Panc1 (cell line): ENCODE measurements around the gene AIFM1. TPM values are rescaled to one million over a fixed set of nuclear protein-coding genes. Genes with fewer than 3 reads are reported as not detected.

ENCODE experiments used
- ATAC-seq: fragments of 200-7000 bp; cut with Tn5 transposase; 2 replicates; pipeline ENCODE4 v1.9.1; 2020; ENCODE audit warnings: mild to moderate bottlenecking, moderate library complexity
- BruUV-seq: library from RNA; stranded (reverse); fragments of 400-500 nt; replicated peaks from 2 replicates; lab custom pipeline; 2021; lab: Mats Ljungman, UMichigan
- CTCF ChIA-PET: fragments of 300-600 bp; sonication (Branson Sonifier 250); formaldehyde crosslinking; loops from one replicate; lab custom pipeline; 2022; ENCODE audit warnings: antibody characterized with exemption; lab: Charles Lee
- POLR2A ChIA-PET: fragments of 300-600 bp; sonication (Branson Sonifier 250); formaldehyde crosslinking; loops from one replicate; lab custom pipeline; 2022; ENCODE audit warnings: antibody characterized with exemption; lab: Charles Lee
- DNase-seq: peaks from one replicate; pipeline ENCODE4 v3.0.0-alpha.2; 2010; ENCODE audit warnings: low read depth, low spot score
- H3K27ac ChIP-seq: 2 replicates; pipeline ENCODE4 v1.5.1; 2011; ENCODE audit warnings: mild to moderate bottlenecking, low read length, inconsistent platforms
- H3K27me3 ChIP-seq: fragments of 200-500 bp; sonication (Bioruptor generic); 2 replicates; pipeline ENCODE4 v1.6.0; 2014; ENCODE audit warnings: low read length, inconsistent platforms; ENCODE audit not compliant: control insufficient read depth, insufficient read depth
- H3K36me3 ChIP-seq: fragments of 200-500 bp; sonication (Bioruptor generic); 2 replicates; pipeline ENCODE4 v1.5.1; 2014; ENCODE audit warnings: inconsistent platforms, mild to moderate bottlenecking, low read length, moderate library complexity; ENCODE audit not compliant: control insufficient read depth, insufficient read depth
- H3K4me1 ChIP-seq: 2 replicates; pipeline ENCODE4 v1.5.1; 2011; ENCODE audit warnings: inconsistent platforms, mild to moderate bottlenecking, low read length, moderate library complexity; ENCODE audit not compliant: control insufficient read depth, insufficient read depth
- H3K4me3 ChIP-seq, 2 experiments: 2 replicates each; pipeline ENCODE4 v1.5.1; 2011 to 2012; ENCODE audit warnings: low read depth in 2 of 2, low read length in 2 of 2, mild to moderate bottlenecking in 2 of 2, inconsistent platforms in 1 of 2, moderate library complexity in 1 of 2
- H3K9me3 ChIP-seq: fragments of 200-500 bp; sonication (Bioruptor generic); 2 replicates; pipeline ENCODE4 v1.5.1; 2014; ENCODE audit warnings: low read depth, mild to moderate bottlenecking, inconsistent platforms, low read length, moderate library complexity; ENCODE audit not compliant: control insufficient read depth, insufficient read depth
- CTCF ChIP-seq: fragments of 450-650 bp; IDR thresholded peaks from 2 replicates; pipeline ENCODE4 v1.5.1; 2017; ENCODE audit warnings: mild to moderate bottlenecking
- POLR2AphosphoS5 ChIP-seq: IDR thresholded peaks from 2 replicates; pipeline ENCODE4 v1.6.1; 2012; ENCODE audit warnings: mild to moderate bottlenecking, low read depth, low read length, moderate library complexity
- REST ChIP-seq, 2 experiments: IDR thresholded peaks; 2 replicates each; pipeline ENCODE4 v1.6.1; 2011 to 2012; ENCODE audit warnings: low read depth in 2 of 2, control low read depth in 1 of 2, low read length in 1 of 2, mild to moderate bottlenecking in 1 of 2, moderate library complexity in 1 of 2; ENCODE audit not compliant: insufficient read depth in 1 of 2
- SIN3A ChIP-seq: IDR thresholded peaks from 2 replicates; pipeline ENCODE4 v1.6.1; 2012; ENCODE audit warnings: low read depth, mild to moderate bottlenecking, low read length, moderate library complexity, borderline replicate concordance; ENCODE audit not compliant: insufficient read depth
- TCF7L2 ChIP-seq: IDR thresholded peaks from 2 replicates; pipeline ENCODE4 v1.6.1; 2011; ENCODE audit warnings: mild to moderate bottlenecking, low read depth, low read length, inconsistent platforms
- in situ Hi-C: cut with HindIII; loops from 2 replicates; pipeline ENCODE4 v1.10.0; 2016; ENCODE audit warnings: low sequenced_read_pairs, low pct_unique_long_range_greater_than_20kb
- intact Hi-C: fragments of 100-400 bp; cut with micrococcal nuclease; formaldehyde crosslinking; loops from one replicate; pipeline ENCODE4 v1.10.0; 2022; ENCODE audit not compliant: unreplicated experiment
- total RNA-seq: library from RNA; stranded (reverse); gene quantifications from one replicate; pipeline ENCODE4 v1.2.1, GENCODE V29; 2021; ENCODE audit not compliant: unreplicated experiment

The AIFM1 gene
- total RNA-seq, 1 experiment from 2014 or later, result 96.6 TPM

GRCh38 chrX:130145123-130145522 lies 20.5 kb downstream of the AIFM1 start:
- Histone ChIP-seq H3K27me3 (no peaks in the 10 kb centered on the region), H3K4me3 (no peak overlapping the region), H3K27ac (no peak overlapping the region), H3K9me3 (no peaks in the 10 kb centered on the region), H3K36me3 (peaks cover 6% of the 10 kb centered on the region; the same call in 1 of the 2 replicates), H3K4me1 (no peaks in the 10 kb centered on the region)
- CTCF ChIA-PET, result no interaction called here
- POLR2A ChIA-PET, result no interaction called here
- no TSS peak for BruUV-seq
- ATAC-seq (no peak), DNase-seq (no peak)
- in situ Hi-C loops, result no loop called here
- TF ChIP-seq REST (IDR thresholded peaks at IDR 0.05; ENCODE audit: insufficient read depth in 1 of 2, low read depth in 2 of 2, low read length in 1 of 2), result no peak
- intact Hi-C loops, result no loop called here

- CTCF ChIA-PET, result no interaction called here
- DNase-seq (no peak), ATAC-seq (no peak)
- intact Hi-C loops, result no loop called here
- H3K9me3 ChIP-seq, result no peaks in the 10 kb centered on the region
- H3K36me3 ChIP-seq, result peaks cover 6% of the 10 kb centered on the region; the same call in 1 of the 2 replicates
- in situ Hi-C loops, result no loop called here
- POLR2A ChIA-PET, result no interaction called here
- TF ChIP-seq TCF7L2 (no peak), CTCF (0 out of 2 replicates have a peak, but pooled peaks have one; percentile 6)
- no peak overlapping the region for H3K27ac ChIP-seq
- BruUV-seq, result no TSS peak
- H3K4me1 ChIP-seq, result no peaks in the 10 kb centered on the region
- H3K4me3 ChIP-seq, result no peak overlapping the region
- no peaks in the 10 kb centered on the region for H3K27me3 ChIP-seq
Observed at GRCh38 chrX:130144509-130144908, 21.1 kb downstream of the AIFM1 start.

GRCh38 chrX:130139474-130140201 lies 26.0 kb downstream of the AIFM1 start:
- no peak overlapping the region for H3K4me3 ChIP-seq
- CTCF ChIA-PET, result no interaction called here
- no peak for DNase-seq
- no peaks in the 10 kb centered on the region for H3K9me3 ChIP-seq
- peaks cover 10% of the 10 kb centered on the region for H3K36me3 ChIP-seq
- BruUV-seq, result no TSS peak
- POLR2A ChIA-PET, result no interaction called here
- in situ Hi-C loops, result no loop called here
- intact Hi-C loops, result no loop called here
- H3K4me1 ChIP-seq, result no peaks in the 10 kb centered on the region
- TF ChIP-seq TCF7L2 (no peak), CTCF (no peak), REST (IDR thresholded peaks at IDR 0.05; ENCODE audit: insufficient read depth in 1 of 2, low read depth in 2 of 2, low read length in 1 of 2) (no peak), POLR2AphosphoS5 (no peak), SIN3A (no peak)
- no peak overlapping the region for H3K27ac ChIP-seq
- ATAC-seq, result no peak
- H3K27me3 ChIP-seq, result no peaks in the 10 kb centered on the region
